GM10248 (cell line): ENCODE measurements around the gene PRKN.

Source experiments
- CTCF ChIA-PET: fragments of 300-600 bp; sonication (Branson Sonifier 250); formaldehyde crosslinking; extraction: SDS; loops from one replicate; lab custom pipeline; 2021; ENCODE audit warnings: antibody characterized with exemption; lab: Yijun Ruan, JAX
- POLR2A ChIA-PET: fragments of 350-650 bp; sonication (Branson Sonifier 250); formaldehyde crosslinking; extraction: SDS; loops from one replicate; lab custom pipeline; 2020; ENCODE audit warnings: antibody characterized with exemption; lab: Yijun Ruan, JAX
- DNase-seq: peaks from one replicate; pipeline ENCODE4 v3.0.0; 2012; ENCODE audit errors: extremely low spot score
- CTCF ChIP-seq: IDR thresholded peaks from 2 replicates; pipeline ENCODE4 v1.5.1; 2012; ENCODE audit warnings: mild to moderate bottlenecking, low read depth; ENCODE audit errors: extremely low read depth, missing control alignments, control extremely low read depth

The PRKN gene

GRCh38 chr6:162493917-162494316 lies 233.6 kb downstream of the PRKN start:
- ChIA-PET CTCF (interaction anchor here (1.3 kb wide), 1 partner anchor 12 kb away, joined by 3 read pairs; no protein-coding TSS in a partner anchor), POLR2A (no interaction called here)
- no peak for TF ChIP-seq CTCF
- no peak for DNase-seq

- no peak for TF ChIP-seq CTCF
- CTCF ChIA-PET: no interaction called here
- no peak for DNase-seq
- POLR2A ChIA-PET: no interaction called here
Measured at GRCh38 chr6:162491637-162492036, 235.9 kb downstream of the PRKN start.

GRCh38 chr6:162489101-162489976 lies 238.2 kb downstream of the PRKN start:
- CTCF ChIA-PET: no interaction called here
- no peak for DNase-seq
- no peak for TF ChIP-seq CTCF
- POLR2A ChIA-PET: no interaction called here

GRCh38 chr6:162488444-162488843 lies 239.1 kb downstream of the PRKN start:
- DNase-seq: no peak
- no peak for TF ChIP-seq CTCF
- ChIA-PET CTCF (no interaction called here), POLR2A (no interaction called here)

- no peak for TF ChIP-seq CTCF
- CTCF ChIA-PET: no interaction called here
- POLR2A ChIA-PET: no interaction called here
- DNase-seq: no peak
Measured at GRCh38 chr6:162485464-162485863, 242.1 kb downstream of the PRKN start.

- POLR2A ChIA-PET: no interaction called here
- TF ChIP-seq CTCF: no peak
- CTCF ChIA-PET: no interaction called here
- DNase-seq: no peak
Measured at GRCh38 chr6:162481938-162482337, 245.6 kb downstream of the PRKN start.
